ENCODE measurements around the gene ABI3BP.

The ABI3BP gene

GRCh38 chr3:100715176-100715575 lies 278.0 kb downstream of the ABI3BP start:
- no peak overlapping the region for H3K27ac Mint-ChIP-seq

GRCh38 chr3:100710261-100710968 lies 282.8 kb downstream of the ABI3BP start:
- Mint-ChIP-seq H3K4me1 (peaks cover 51% of the 10 kb centered on the region), H3K27ac (peak overlapping the region; percentile 94), H3K27me3 (peaks cover 15% of the 10 kb centered on the region), H3K36me3 (peaks cover 38% of the 10 kb centered on the region), H3K9me3 (peaks cover 3% of the 10 kb centered on the region), H3K4me3 (peak overlapping the region; percentile 83)
- ATAC-seq = peak; percentile 56

More at GRCh38 chr3:100715176-100715575, 278.0 kb downstream of the ABI3BP start:
- Mint-ChIP-seq H3K9me3 (peaks cover 6% of the 10 kb centered on the region), H3K4me1 (peaks cover 62% of the 10 kb centered on the region), H3K36me3 (peaks cover 60% of the 10 kb centered on the region), H3K27me3 (no peaks in the 10 kb centered on the region), H3K4me3 (no peak overlapping the region)
- ATAC-seq = no peak

GRCh38 chr3:100709842-100710260 lies 283.4 kb downstream of the ABI3BP start:
- peaks cover 3% of the 10 kb centered on the region for H3K9me3 Mint-ChIP-seq
- H3K27ac Mint-ChIP-seq = peak overlapping the region; percentile 94
- ATAC-seq = peak; percentile 7
- peaks cover 21% of the 10 kb centered on the region for H3K27me3 Mint-ChIP-seq
- H3K36me3 Mint-ChIP-seq = peaks cover 33% of the 10 kb centered on the region
- H3K4me3 Mint-ChIP-seq = peak overlapping the region; percentile 83
- H3K4me1 Mint-ChIP-seq = peaks cover 45% of the 10 kb centered on the region

GRCh38 chr3:100708989-100709841 lies 284.0 kb downstream of the ABI3BP start, which contains the start of gene TFG:
Gene TFG, plus strand, starts transcription at chr3:100709494. Its CDS starts 4,192 bp downstream, at chr3:100713686.
- Mint-ChIP-seq H3K27ac (peak within 1 kb of the TSS; percentile 94), H3K9me3 (peaks cover 3% of the 10 kb centered on the region), H3K27me3 (peaks cover 23% of the 10 kb centered on the region), H3K4me1 (peaks cover 42% of the 10 kb centered on the region), H3K36me3 (peaks cover 29% of the 10 kb centered on the region), H3K4me3 (peak within 1 kb of the TSS; percentile 83)
- ATAC-seq = peak; percentile 98

DNA sequence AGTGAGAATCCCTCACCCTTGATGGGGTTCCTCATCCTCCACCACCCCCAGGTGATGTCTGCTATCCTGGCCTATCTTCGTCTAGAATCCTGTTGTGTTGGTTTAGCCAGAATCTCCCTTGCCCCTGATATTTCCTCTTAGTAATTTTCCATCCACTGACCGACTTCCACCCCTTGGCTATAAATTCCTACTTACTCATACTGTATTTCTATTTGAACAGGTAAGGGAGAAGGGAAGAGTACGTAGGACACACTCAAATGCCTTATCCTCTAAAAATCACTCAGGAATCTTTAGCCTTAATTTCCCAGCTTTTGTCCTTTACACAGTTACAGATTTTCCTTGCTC lies 284.6 kb downstream of the ABI3BP start:
- peak overlapping the region; percentile 83 for H3K4me3 Mint-ChIP-seq
- no peak for ATAC-seq
- H3K4me1 Mint-ChIP-seq = peaks cover 42% of the 10 kb centered on the region
- peaks cover 23% of the 10 kb centered on the region for H3K36me3 Mint-ChIP-seq
- H3K27me3 Mint-ChIP-seq = peaks cover 26% of the 10 kb centered on the region
- peak overlapping the region; percentile 94 for H3K27ac Mint-ChIP-seq
- peaks cover 3% of the 10 kb centered on the region for H3K9me3 Mint-ChIP-seq

DNA sequence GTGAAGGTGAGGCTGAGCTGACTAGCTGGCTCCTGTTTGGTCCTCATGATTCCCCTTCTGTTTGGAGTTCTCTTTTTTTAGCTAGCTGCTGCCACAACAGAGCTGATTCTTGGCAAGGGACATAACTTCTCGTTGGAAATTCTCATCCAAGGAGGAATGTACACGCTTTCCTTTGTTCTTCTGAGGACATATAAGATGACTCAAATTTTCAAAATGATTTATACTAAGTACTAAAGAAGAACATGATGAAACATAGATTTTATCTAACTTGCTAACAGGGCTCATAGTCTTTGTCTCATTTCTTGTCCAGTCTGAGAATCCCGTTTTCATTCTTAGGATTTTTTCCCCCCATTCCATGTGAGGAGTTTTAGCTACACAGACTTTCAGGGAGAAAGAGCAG lies 286.9 kb downstream of the ABI3BP start:
- H3K36me3 Mint-ChIP-seq = peaks cover 6% of the 10 kb centered on the region
- H3K27ac Mint-ChIP-seq = no peak overlapping the region
- H3K9me3 Mint-ChIP-seq = peaks cover 3% of the 10 kb centered on the region
- H3K4me1 Mint-ChIP-seq = peaks cover 21% of the 10 kb centered on the region
- no peak for ATAC-seq
- peaks cover 40% of the 10 kb centered on the region for H3K27me3 Mint-ChIP-seq
- no peak overlapping the region for H3K4me3 Mint-ChIP-seq

DNA sequence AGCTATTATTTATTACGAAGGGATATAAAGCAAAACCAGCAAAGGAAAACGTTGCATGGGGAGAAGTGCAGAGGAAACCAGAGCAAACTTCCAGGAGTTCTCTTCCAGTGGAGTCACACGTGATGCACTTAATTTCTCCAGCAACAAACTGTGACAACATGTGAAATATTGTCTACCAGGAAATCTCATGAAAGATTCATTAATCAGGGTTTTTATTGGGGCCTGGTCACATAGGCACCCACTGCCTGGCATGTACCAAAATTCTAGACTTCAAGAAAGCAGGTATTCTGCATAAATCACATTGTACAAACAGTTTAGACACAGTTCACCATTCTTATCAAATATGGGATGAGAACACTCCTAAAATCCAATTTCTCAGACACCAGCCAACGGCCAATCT lies 289.4 kb downstream of the ABI3BP start:
- no peak overlapping the region for H3K27ac Mint-ChIP-seq

DNA sequence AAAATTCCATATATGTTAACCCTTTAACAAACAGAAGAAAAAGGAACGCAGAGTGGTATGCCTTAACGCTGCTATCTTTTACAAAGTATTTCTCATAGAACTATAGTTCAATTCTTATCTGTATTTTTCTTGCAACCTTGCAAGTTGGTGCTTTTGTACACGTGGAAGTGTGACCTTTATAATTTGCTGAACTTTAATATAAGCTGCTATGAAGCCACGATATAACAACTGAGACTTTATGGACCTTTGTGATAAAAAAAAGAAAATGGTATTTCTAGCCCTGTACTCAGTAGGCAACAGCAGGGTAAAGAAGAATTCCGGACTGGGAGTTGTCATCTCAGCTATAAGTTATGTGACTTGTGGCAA lies 290.3 kb downstream of the ABI3BP start:
- no peaks in the 10 kb centered on the region for H3K9me3 Mint-ChIP-seq
- no peak for ATAC-seq
- H3K4me3 Mint-ChIP-seq = no peak overlapping the region
- H3K27ac Mint-ChIP-seq = no peak overlapping the region
- H3K36me3 Mint-ChIP-seq = no peaks in the 10 kb centered on the region
- H3K27me3 Mint-ChIP-seq = peaks cover 55% of the 10 kb centered on the region
- H3K4me1 Mint-ChIP-seq = no peaks in the 10 kb centered on the region

More for the DNA sequence above, 289.4 kb downstream of the ABI3BP start:
- ATAC-seq = no peak
- Mint-ChIP-seq H3K4me1 (peaks cover 7% of the 10 kb centered on the region), H3K27me3 (peaks cover 46% of the 10 kb centered on the region), H3K9me3 (no peaks in the 10 kb centered on the region), H3K4me3 (no peak overlapping the region), H3K36me3 (no peaks in the 10 kb centered on the region)

DNA sequence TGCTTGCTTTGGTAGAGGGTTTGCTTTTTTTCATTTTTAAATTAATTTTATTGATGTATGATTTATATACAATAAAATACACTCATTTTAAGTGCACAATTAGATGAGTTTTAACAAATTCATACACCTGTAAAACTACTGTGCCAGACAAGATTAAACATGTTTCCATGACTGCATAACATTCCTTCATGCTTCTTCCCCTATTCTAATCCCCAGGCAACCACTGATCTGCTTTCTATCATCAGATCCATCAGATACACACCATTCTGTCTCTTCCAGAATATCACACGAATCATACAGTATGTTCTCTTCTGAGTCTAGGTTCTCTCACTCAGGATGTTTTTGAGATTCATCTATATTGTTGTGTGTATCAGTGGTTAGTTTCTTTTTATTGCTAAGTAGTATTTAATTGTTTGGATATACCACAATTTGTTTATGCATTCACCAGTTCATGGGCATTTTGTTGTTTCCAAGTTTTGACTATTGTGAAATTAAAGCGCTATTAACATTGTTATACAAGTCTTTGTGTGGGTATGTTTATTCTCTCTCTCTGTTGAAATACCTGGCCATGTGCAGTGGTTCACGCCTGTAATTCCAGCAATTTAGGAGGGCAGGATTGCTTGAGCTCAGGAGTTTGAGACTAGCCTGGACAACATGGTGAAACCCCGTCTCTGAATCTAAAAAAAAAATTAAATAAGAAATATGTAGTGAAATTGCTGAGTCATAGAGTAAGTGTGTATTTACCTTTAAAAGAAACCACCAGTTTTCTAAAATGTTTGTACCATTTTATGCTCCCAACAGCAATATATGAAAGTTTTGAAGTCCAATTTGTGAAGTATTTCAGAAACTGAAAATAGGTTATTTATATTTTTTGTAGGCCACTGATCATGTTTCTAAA lies 290.9 kb downstream of the ABI3BP start:
- no peak overlapping the region for H3K4me3 Mint-ChIP-seq
- H3K4me1 Mint-ChIP-seq = no peaks in the 10 kb centered on the region
- ATAC-seq = no peak
- H3K27ac Mint-ChIP-seq = no peak overlapping the region
- H3K27me3 Mint-ChIP-seq = peaks cover 62% of the 10 kb centered on the region
- H3K9me3 Mint-ChIP-seq = no peaks in the 10 kb centered on the region
- no peaks in the 10 kb centered on the region for H3K36me3 Mint-ChIP-seq

DNA sequence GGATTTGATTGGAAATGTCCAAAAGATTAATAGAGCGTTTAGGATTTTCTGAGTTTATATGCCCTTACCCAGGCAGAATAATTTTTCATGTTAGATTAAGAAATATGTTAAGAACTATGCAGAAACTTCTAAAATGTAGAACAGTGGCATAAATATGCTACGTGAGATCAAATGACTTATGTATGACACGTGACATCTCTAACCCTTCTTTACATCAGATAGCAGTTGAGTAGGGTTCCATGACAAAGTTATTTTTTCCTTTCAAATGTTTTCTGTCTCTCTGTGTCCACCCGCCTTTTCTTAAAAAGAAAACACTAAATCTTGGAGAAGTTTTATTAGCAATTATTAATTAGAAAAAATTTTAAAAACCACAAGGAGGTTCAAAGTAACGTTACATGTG lies 292.5 kb downstream of the ABI3BP start:
- Mint-ChIP-seq H3K4me3 (no peak overlapping the region), H3K27me3 (peaks cover 66% of the 10 kb centered on the region), H3K36me3 (no peaks in the 10 kb centered on the region), H3K27ac (no peak overlapping the region), H3K9me3 (no peaks in the 10 kb centered on the region), H3K4me1 (no peaks in the 10 kb centered on the region)
- ATAC-seq = no peak
